H1 (cell line): ENCODE data around the gene CDC42EP3. TPM values are rescaled to one million over a fixed set of nuclear protein-coding genes. Genes with fewer than 3 reads are reported as not detected.

Experiments
- NANOG ChIP-seq: IDR thresholded peaks from 2 replicates; pipeline ENCODE4 v1.6.1; 2011; ENCODE audit warnings: low read length, low read depth, mild to moderate bottlenecking, inconsistent platforms; ENCODE audit not compliant: insufficient read depth, poor library complexity, severe bottlenecking
- polyA plus RNA-seq, 7 experiments: library from polyadenylated mRNA; depleted of rRNA in 3 of 7; stranded (reverse) in 5 of 7; unstranded in 2 of 7; fragments of >200 nt in 5 of 7; fragments of 200-250 nt in 2 of 7; gene quantifications; 1 replicate in 5 of 7; 2 replicates in 1 of 7; 4 replicates in 1 of 7; pipeline versions ENCODE4 v1.2.1 to v1.2.3, GENCODE V29; 2011 to 2013; ENCODE audit warnings: missing spikeins in 2 of 7, mixed read lengths in 2 of 7
- total RNA-seq: library from RNA; stranded (reverse); fragmentation: NEBNext Ultra II Directional; extraction: Animal tissue kit (Norgen Biotek cat#: 25700); gene quantifications from 2 replicates; pipeline ENCODE4 v1.2.1, GENCODE V29; 2021

The CDC42EP3 gene
- total and polyA plus RNA-seq, 2 of the 8 experiments (the other 6 are each of a cell fraction or from before 2014, with no cell fraction given), result 18.4 to 24.7 TPM

GRCh38 chr2:37653805-37654378, 17.6 kb downstream of the CDC42EP3 start (continued):
- no peak for TF ChIP-seq NANOG
